HG03378 (cell line): ENCODE data around the gene ACACA.

Experiments used
- ATAC-seq: cut with Tn5 transposase; IDR thresholded peaks from one replicate; pipeline ENCODE4 v1.9.1; 2021; ENCODE audit warnings: mild to moderate bottlenecking, moderate library complexity; ENCODE audit not compliant: unreplicated experiment

ACACA gene

GRCh38 chr17:37299257-37299980, 107.2 kb downstream of the ACACA start:
- no peak for ATAC-seq

GRCh38 chr17:37295888-37296287, 110.7 kb downstream of the ACACA start:
- ATAC-seq = no peak

- no peak for ATAC-seq
Measured at GRCh38 chr17:37294888-37295287, 111.7 kb downstream of the ACACA start.

GRCh38 chr17:37293770-37294169, 112.9 kb downstream of the ACACA start:
- no peak for ATAC-seq

GRCh38 chr17:37292429-37293139, 114.1 kb downstream of the ACACA start:
- ATAC-seq = no peak

- ATAC-seq = no peak
Measured at GRCh38 chr17:37291351-37291750, 115.3 kb downstream of the ACACA start.

- ATAC-seq = no peak
Measured at GRCh38 chr17:37286430-37286829, 120.2 kb downstream of the ACACA start.

GRCh38 chr17:37284191-37284590, 122.4 kb downstream of the ACACA start:
- ATAC-seq = no peak

- no peak for ATAC-seq
Measured at GRCh38 chr17:37283414-37283961, 123.1 kb downstream of the ACACA start.

- ATAC-seq = no peak
Measured at GRCh38 chr17:37280841-37281240, 125.8 kb downstream of the ACACA start.

GRCh38 chr17:37278247-37278894, 128.3 kb downstream of the ACACA start:
- no peak for ATAC-seq

GRCh38 chr17:37276475-37276874, 130.2 kb downstream of the ACACA start:
- no peak for ATAC-seq

- ATAC-seq = no peak
Measured at GRCh38 chr17:37274461-37274860, 132.2 kb downstream of the ACACA start.

- no peak for ATAC-seq
Measured at GRCh38 chr17:37273409-37274051, 133.1 kb downstream of the ACACA start.

- ATAC-seq = no peak
Measured at GRCh38 chr17:37265446-37266173, 141.0 kb downstream of the ACACA start.

- no peak for ATAC-seq
Measured at GRCh38 chr17:37261286-37261685, 145.3 kb downstream of the ACACA start.

GRCh38 chr17:37259030-37259735, 147.5 kb downstream of the ACACA start:
- no peak for ATAC-seq

GRCh38 chr17:37256627-37257026, 150.0 kb downstream of the ACACA start:
- no peak for ATAC-seq

- ATAC-seq = no peak
Measured at GRCh38 chr17:37255432-37255831, 151.2 kb downstream of the ACACA start.

- no peak for ATAC-seq
Measured at GRCh38 chr17:37247825-37248224, 158.8 kb downstream of the ACACA start.
